Left colon (tissue), 2 donors: ENCODE data around the gene AHNAK2. TPM values are rescaled to one million over a fixed set of nuclear protein-coding genes. Genes with fewer than 3 reads are reported as not detected.

Source experiments
- ATAC-seq: fragments of 200-7000 bp; cut with Tn5 transposase; one replicate; pipeline ENCODE4 v1.9.1; 2020; ENCODE audit warnings: mild to moderate bottlenecking, moderate library complexity
- DNase-seq, 2 donors: peaks; one replicate each; pipeline ENCODE4 v3.0.0-alpha.2; 2020
- intact Hi-C, 2 donors: fragments of 100-400 bp; cut with DNase I in 1 of 2; cut with micrococcal nuclease in 1 of 2; formaldehyde crosslinking; loops; one replicate each; pipeline versions ENCODE4 v1.11.2 to v1.14.0; 2022; cut with DNase I, micrococcal nuclease
- total RNA-seq, 2 donors: library from RNA; stranded (reverse); fragmentation: NEBNext Ultra II Directional; extraction: Animal tissue kit (Norgen Biotek cat#: 25700); gene quantifications; one replicate each; pipeline ENCODE4 v1.2.1, GENCODE V29; 2021
- donor health status: DM: no; HTN: no; CAD: no.
- donor health status: DM: yes; HTN: yes; CAD: no.

The AHNAK2 gene
- total RNA-seq, 2 donors from 2014 or later = 3.2 to 23.4 TPM

DNA sequence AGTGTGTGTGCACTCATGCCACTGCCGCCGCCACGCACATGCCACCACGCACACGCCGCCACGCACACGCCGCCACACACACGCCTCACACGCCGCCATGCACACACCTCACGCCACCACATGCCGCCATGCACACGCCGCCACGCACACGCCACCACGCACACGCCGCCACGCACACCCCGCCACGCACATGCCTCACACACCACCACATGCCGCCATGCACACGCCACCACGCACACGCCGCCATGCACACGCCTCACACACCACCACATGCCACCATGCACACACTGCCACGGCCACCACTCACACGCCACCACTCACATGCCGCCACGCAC is 13.7 kb upstream of the AHNAK2 start:
- intact Hi-C loops = no loop called here
- ATAC-seq = no peak

DNA sequence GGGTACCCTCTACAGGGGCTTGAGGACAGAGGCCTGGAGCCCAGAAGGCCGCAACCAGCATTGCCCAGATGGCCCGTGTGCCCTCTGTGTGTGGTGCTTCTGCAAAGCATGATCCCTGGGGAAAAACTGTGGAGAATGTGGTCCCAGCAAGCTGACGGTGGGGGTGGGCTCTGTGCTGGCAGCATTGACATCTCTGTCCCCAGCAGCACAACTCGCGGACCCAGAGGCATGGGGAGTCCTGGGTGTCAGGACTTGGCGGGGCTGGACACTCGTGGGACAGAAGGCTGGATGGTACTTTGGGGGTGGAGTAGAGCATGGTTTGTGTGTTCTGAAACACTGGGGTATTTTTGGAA is 11.8 kb upstream of the AHNAK2 start:
- ATAC-seq (no peak), DNase-seq (no peak)
- intact Hi-C loops = no loop called here

More for the DNA sequence above, 13.7 kb upstream of the AHNAK2 start:
- no peak for DNase-seq

DNA sequence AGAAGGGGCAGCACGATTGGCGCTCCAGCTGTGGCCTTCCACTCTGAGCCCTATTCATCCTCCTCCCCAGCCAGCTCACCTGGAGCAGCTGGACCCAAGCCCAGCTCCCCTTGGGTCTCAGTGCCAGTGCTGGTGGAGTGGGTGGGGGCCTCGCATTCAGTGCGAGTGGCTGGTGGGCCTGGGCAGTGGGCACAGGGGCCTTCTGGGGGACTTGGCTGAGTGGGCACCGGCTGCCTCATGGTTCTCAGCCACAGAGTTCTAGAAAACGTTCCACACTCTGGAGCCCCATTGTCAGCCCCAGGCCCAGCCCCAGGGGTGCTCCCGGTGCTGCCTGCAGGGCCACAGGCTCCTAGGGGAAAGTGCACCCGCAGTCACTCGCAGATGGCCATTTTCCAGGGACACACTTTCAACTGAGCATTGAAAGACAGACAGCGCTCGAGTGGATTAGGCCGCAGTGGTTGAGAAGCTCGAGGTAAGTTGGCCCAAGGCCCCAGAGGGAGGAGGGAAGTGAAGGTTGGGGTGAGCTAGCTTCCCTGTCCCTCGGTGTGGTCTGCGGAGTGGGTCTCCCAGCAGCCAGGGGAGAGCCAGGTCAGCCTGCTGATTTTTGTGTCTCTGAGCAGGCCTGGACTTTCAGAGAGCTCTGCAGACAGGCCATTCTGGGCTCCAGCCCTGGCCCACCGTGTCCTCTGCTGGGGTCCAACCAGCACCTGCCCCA is 11.2 kb upstream of the AHNAK2 start:
- ATAC-seq (no peak), DNase-seq (no peak)
- intact Hi-C loops = no loop called here

DNA sequence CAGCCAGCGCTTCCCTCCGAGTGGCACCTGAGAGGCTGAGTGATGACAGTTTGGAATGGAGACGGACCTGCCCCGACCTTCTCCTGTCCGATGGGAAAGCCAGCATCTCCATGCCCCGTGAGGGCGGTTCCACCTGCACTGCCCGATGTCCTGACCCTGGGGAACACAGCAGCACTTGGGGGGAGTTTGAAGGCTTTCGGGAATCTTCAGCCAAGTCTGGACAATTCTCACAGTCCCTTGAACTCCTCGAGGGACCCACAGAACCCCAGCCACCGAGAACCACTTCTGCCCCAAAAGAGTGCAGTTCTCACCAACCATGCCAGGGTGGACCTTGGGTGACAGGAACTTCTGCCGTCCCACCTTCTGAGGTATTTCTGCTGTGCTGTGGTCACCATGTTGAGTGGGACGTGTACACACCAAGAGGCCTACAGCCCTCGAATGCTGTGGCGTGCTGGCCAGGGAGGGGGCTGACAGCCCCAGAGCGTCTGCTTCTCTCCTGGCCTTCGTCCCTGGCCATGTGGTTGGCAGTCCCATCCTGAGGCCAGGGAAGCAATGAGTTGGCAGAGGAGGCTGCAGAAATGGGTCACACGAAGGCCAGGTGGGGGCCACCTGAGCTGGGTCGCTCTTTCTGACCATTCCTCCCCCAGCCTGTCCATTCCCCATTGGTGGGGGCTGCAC is 8.5 kb upstream of the AHNAK2 start:
- intact Hi-C loops = no loop called here
- DNase-seq = no peak
- ATAC-seq = no peak

DNA sequence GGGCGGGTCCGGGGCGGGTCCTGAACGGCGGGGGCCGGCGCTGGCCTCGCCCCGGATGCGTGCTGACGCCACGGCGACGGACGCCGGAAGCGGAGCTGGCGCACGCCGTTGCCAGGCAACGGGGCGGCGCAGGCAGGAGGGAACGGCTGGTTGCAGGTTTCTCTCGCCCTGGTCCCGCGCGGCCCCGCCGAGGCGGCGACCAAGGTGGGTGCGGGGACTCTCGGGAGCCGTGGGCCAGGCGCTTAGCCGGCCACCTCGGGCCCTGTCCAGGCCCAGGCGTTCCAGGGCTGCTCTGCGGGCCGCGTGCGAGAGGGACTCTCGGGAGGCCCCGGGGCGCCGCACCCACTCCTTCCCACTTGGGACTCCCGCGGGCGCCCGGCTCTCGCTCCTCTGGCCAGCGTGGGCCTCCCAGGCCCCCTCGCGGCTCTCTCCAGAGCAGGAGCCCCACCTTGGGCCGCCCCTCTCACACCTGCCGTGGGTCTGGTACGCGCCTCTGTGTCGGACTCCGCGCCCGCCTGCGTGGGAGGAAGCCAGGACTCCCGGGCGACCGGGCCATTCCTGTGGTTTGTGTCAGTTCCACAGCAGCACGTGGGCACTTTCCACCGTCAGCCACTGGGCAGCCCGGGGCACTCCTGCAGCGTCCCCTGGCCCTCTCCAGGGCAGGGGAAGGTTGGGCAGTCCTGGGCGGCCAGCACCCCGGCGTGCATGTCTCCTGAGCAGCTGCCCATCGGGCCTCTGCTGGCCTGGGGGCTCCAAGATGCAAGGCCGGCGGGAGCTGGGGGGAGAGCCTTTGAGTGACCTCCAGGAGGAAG is 7.7 kb upstream of the AHNAK2 start, which contains the start of gene CLBA1:
CLBA1 (plus strand) TSS at position 114 of the 812 bp plus-strand sequence; CDS start at position 758, 644 bp downstream.
- DNase-seq (peak; percentile 87 to 90), ATAC-seq (peak; percentile 98)
- intact Hi-C loops = no loop called here

DNA sequence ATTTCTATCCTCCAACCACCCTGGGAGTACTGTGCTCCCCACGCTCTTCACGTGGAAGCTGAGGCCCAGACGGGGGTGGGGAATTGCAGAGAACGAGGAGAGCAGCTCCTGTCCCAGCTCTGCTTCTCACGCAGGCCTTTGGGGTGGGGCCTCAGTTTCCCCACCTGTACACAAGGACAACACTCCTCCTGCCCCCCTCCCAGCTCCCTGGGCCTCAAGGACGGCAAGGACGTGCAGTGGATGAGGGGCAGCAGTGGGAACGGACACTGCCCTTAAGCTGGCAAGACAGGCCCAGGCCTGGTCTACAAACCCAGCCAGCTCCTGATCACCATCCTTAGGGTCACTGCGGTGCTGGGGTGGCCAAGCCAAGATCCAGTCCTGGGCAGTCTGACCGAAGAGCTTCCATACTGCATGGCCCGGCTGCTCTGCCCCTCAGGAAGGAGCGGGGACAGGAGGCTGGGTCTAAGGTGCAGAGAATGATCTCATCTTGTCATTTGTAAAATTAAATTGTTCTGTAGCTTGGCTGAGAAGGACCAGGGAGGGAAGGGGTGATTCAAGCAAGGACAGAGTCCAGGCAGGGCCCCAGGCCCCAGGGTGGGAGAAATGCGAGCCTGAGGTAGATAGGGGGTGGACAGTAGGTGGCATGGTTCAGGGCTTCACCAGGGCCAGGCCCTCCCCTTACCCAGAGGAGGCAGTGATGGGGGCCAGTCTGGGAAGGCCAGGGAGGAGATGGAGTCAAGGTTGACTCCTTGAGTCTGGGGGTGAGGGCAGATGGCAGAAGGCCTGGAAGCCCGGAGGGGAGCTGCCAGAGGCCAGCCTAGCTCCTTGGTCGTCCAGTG is 6.1 kb upstream of the AHNAK2 start:
- ATAC-seq (no peak), DNase-seq (no peak)
- intact Hi-C loops = no loop called here

DNA sequence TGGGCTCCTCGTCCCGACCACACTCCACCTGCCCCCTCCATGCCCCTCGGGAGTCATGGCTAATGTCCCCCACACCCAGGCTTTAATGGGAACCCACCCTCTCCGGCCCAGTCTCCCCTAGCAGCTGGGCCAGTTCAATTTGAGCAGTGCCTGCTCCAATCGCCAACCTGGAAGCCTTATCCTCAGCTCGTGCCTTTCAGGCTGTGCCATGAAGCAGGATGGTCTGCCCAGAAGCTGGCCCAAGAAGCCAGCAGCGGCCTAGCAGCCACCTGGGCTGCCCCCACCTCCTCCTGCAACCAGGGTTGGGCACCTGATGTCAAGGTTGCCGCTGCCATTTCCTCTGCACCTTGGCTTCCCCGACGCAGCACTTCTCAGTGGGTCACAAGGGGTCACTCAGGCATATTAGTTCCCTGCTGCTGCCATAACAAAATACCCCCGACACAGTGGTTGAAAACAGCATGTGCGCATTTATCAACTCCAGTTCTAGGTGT is 5.1 kb upstream of the AHNAK2 start:
- intact Hi-C loops = no loop called here
- DNase-seq = no peak

DNA sequence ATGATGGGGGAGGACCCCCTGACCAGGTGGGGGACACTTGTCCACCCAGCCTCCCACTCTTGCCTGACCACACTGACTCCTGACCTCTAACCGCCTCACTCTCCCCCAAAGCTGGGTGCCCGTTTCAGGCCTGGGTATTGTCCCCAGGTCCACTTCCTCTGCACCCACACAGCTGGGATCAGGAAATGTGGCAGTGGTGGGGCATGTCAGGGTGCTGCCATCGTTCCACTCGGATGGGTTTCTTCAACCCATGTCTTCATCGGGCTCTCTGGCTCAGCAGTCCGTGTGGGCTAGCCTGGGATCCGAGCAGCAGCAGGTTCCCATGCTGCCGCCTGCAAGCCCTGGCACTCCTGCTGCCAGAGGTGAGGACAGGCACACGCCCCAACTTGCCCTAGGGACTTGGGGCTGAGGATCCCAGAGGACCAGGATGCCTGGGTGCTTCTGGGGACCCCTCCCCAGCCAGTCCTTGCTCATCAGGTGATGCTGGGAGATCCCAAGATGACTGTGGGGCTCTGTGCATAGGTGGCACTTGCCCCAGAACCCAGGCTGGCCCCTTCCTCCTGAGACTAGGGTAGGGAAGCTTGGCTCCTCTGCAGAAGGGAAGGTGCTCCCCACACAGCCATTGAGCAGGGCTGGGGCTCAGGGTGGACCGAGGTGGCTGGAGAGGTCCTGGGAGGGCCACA is 4.5 kb upstream of the AHNAK2 start:
- ATAC-seq = no peak
- no peak for DNase-seq
- intact Hi-C loops = no loop called here

More for the DNA sequence above, 5.1 kb upstream of the AHNAK2 start:
- no peak for ATAC-seq

DNA sequence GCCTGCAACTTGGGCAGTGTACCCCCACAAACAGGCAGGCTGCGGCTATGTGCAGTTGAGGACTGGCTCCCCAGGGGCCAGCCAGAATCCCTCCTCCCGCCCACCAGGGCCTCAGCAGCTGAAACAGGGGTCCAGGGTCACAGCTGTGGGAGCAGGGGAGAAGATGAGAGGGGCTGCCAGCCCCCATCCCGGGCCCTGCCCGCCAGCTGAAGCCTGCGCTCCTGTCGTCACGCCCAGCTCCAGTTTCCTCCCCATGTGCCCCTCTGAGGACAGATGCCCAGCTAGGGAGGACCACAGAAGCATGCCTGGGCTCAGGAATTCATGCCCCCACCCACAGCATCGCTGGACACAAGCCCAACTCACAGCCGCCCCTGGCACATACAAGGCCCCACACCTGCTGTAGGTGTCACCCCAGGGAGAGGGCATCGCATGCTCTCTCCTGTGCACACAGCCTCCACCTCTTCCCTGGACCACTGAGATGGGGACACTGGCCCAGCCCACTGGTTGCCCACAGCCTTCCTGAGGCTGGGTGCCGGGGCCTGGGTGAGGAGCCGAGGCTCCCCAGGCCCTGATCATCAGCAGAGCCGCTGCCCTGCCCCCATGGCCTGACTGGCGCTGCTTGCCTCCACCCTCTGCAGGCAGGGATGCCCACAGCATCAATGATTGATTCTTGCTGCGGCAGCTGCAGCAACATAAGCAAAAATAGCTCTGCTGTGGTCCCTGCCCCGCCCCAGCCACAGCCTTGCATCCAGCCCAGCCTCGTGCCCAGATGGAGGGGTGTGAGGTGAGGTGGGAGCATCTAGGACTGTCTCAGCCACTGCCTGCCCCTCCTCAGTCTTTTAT is 3.7 kb upstream of the AHNAK2 start:
- intact Hi-C loops = no loop called here
- no peak for ATAC-seq
- DNase-seq = no peak

DNA sequence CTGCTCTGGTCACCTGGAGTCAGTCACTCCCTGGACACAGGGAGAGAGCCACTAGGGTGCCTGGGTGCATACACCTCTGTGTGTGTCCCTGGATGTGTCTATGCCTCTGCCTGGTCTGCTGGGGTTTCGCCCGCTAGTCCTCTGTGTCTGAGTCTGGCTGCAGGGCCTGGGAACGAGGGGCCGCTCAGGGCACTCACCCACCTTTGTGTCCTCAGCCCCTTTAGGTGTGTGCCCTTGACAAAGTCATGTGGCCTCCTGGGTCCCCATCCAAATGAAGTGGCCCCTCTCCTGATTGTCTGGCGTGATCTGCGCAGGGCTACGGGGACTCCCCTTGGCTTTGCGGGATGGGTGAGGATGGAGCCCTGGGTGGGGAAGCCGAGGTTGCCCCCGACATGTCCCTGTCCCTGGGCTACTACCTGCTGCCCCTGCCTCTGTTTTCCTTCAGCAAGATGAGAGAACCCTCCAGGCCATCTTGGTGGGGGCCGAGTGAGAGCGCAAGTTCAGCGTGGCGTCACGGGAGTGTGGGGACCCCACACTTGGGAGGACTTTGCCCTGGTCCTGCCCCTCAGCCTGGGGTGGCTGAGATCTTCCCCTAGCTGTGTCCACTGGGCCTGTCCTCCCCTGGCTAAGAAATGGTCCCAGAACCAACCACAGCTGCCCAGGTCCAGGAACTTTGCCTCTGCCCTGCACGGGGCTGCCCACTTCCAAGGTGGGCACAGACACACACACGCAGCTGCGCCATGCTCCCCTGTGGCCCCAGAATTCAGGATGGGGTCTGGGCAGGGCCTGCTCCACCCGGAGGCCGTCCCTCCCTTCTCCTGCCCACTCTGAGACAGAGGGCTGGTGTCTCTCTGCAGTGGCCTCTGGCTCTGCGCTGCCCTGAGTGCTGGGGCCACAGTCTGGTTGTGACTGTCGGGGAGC is 2.7 kb upstream of the AHNAK2 start:
- intact Hi-C loops = no loop called here
- DNase-seq = no peak
- no peak for ATAC-seq

DNA sequence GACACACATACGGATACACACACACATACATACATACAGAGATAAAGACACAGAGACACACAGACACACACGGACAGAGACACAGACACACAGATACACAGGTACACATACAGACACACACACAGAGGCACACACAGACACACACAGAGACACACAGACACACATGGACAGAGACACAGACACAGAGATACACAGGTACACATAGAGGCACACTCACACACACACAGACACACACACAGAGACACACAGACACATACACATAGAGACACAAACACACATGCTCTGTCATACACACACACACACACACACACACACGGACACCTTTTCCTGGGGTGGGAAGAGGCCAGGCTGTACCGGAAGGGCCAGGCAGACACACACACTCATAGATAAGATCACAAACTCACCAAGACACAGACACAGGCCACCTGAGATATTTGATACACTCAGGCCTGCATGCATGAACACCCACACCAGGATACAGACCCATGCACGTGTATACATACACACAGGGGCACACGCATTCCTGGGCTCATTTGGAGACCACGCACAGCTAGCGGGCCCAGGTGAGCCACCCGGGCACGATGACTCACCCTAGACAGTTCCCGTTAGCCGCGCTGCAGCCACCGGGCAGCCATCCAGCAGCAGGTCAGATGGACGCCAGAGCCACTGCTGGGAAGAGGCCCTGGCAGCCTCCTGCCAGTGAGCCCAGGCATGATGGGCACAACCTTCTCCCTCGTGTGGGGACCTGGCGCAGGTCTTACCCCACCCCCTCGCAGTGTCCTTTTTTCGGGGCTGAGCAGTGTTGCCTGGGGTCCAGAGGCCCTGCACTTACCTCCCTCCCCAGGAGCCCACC is 1.8 kb upstream of the AHNAK2 start:
- intact Hi-C loops = loop anchor here in 1 of 2 donors (5.0 kb wide), 1 partner anchor 62 kb away; no protein-coding TSS in a partner anchor
- DNase-seq (peak in 1 of 2 donors; percentile 52), ATAC-seq (no peak)

DNA sequence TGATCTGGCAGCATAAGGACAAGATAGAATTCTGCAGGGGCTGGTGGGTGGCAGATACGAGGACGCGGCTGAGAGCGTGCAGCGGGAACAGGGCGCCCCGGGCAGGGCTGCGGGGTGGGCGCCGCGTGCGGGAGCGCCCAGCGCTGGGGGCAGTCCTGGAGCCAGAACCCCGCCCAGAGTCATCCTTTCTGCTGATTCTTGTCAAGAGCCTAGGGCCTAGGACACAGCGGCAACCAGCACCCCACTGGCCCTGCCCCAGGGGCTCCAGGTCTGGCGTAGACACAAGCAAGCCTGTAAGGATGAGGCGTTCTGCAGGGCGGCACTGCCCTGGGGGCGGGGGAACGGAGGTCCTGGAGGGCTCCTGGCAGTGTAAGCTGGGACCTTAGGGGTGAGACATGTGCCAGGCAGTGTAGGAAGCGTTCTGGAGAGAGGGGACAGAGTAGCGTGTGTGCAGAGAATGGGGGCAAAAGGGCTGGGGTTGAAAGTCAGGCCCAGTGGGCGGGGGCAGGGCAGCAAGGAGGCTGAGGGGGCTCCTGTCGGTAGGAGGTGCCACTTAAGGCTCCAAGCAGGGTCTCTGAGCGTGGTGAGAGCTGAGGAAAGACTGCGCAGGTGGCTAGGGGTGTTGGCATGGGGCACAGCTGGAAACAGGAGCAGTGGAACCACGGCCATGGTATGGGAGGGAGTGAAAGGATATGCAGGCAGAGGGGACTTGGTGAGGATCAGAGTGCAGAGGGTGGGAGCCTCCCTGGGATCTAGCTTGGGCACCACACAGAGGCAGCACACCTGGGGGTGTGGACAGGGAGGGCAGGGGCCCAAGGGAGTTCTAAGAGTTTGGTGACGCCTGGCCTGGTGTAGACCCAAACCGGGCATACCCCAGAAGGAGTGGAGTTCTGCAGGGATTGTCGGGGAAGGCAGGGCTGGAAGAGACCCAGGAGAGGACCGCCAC is 845 bp upstream of the AHNAK2 start:
- ATAC-seq (no peak), DNase-seq (no peak)
- intact Hi-C loops = loop anchor here in 1 of 2 donors (5.0 kb wide), 1 partner anchor 63 kb away; no protein-coding TSS in a partner anchor

DNA sequence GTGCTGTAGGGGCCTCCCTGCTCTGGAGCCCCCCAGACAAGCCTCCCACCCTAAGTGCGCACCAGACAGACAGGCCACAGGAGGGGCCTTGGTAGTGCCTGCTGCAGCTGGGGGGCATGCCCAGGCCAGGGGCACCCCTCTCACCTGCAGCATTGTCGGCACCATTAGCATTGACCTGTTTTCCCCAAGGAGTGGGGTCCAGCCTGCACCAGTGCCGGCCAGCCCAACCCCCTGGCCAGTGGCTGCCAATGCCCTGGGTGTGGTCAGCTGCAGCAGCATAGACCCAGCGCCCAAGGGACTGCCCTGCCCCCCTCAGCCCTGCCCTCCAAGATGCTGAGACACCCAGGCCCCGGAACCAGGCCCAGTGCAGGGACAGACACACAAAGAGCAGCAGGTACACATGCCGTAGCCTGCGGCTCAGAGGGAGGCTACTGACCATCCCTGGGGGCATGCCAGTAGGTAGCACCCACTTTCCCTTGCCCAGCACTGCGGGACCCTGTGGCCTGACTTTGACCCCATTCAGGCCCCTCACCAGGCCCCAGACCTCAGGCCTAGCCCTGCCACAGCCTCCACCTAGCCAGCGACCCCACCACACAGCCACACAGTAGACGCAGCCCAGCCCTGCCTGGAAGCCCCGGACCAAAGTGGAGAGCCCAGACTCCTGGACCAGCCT is 1.0 kb downstream of the AHNAK2 start:
- intact Hi-C loops = loop anchor here (2.0 to 5.0 kb wide), 2 partner anchors 65 to 68 kb away; no protein-coding TSS in a partner anchor
- no peak for ATAC-seq
- no peak for DNase-seq
